ENCODE measurements around the gene IL19.

Gene IL19

GRCh38 chr1:206799311-206799710 is 28.7 kb downstream of the IL19 start:
- H3K4me1 ChIP-seq (ENCODE audit: insufficient read depth, low read length), result peaks cover 20% of the 10 kb centered on the region
- TF ChIP-seq CTCF (IDR thresholded peaks at IDR 0.05; ENCODE audit: borderline replicate concordance, extremely low read depth, low read length, poor library complexity, severe bottlenecking) (no peak), EZH2 (IDR thresholded peaks at IDR 0.05; ENCODE audit: borderline replicate concordance, low read depth, low read length, severe bottlenecking) (no peak)

GRCh38 chr1:206800411-206800810 is 29.8 kb downstream of the IL19 start:
- H3K4me1 ChIP-seq (ENCODE audit: insufficient read depth, low read length), result peaks cover 22% of the 10 kb centered on the region
- no peak overlapping the region for H2AFZ ChIP-seq (ENCODE audit: low read depth, low read length)
- no peak overlapping the region for H3K9ac ChIP-seq (ENCODE audit: low read depth, low read length)
- TF ChIP-seq CTCF (IDR thresholded peaks at IDR 0.05; ENCODE audit: borderline replicate concordance, extremely low read depth, low read length, poor library complexity, severe bottlenecking) (no peak), EZH2 (IDR thresholded peaks at IDR 0.05; ENCODE audit: borderline replicate concordance, low read depth, low read length, severe bottlenecking) (no peak)
- ATAC-seq (ENCODE audit: insufficient read depth, low read depth) (no peak), DNase-seq (no peak)
- no peak overlapping the region for H3K4me3 ChIP-seq (ENCODE audit: low read depth in 1 of 2, low read length in 2 of 2)
- H3K4me2 ChIP-seq (ENCODE audit: insufficient read depth, low read length), result no peak overlapping the region
- no peaks in the 10 kb centered on the region for H4K20me1 ChIP-seq (ENCODE audit: insufficient read depth, low read length)
- H3K79me2 ChIP-seq (ENCODE audit: insufficient read depth, low read length), result no peaks in the 10 kb centered on the region
- no peaks in the 10 kb centered on the region for H3K9me3 ChIP-seq (ENCODE audit: insufficient read depth, low read length, severe bottlenecking)
- no peaks in the 10 kb centered on the region for H3K27me3 ChIP-seq (ENCODE audit: insufficient read depth, low read length, poor library complexity)
- H3K36me3 ChIP-seq (ENCODE audit: insufficient read depth, low read length), result no peaks in the 10 kb centered on the region
- no peak overlapping the region for H3K27ac ChIP-seq (ENCODE audit: low read length)

More at GRCh38 chr1:206799311-206799710, 28.7 kb downstream of the IL19 start:
- no peak overlapping the region for H3K4me2 ChIP-seq (ENCODE audit: insufficient read depth, low read length)
- ATAC-seq (ENCODE audit: insufficient read depth, low read depth), result no peak
- H3K4me3 ChIP-seq (ENCODE audit: low read depth in 1 of 2, low read length in 2 of 2), result no peak overlapping the region
- H3K36me3 ChIP-seq (ENCODE audit: insufficient read depth, low read length), result no peaks in the 10 kb centered on the region
- no peaks in the 10 kb centered on the region for H3K79me2 ChIP-seq (ENCODE audit: insufficient read depth, low read length)
- no peaks in the 10 kb centered on the region for H3K27me3 ChIP-seq (ENCODE audit: insufficient read depth, low read length, poor library complexity)
- H3K27ac ChIP-seq (ENCODE audit: low read length), result no peak overlapping the region
- no peak for DNase-seq
- H3K9ac ChIP-seq (ENCODE audit: low read depth, low read length), result no peak overlapping the region
- H2AFZ ChIP-seq (ENCODE audit: low read depth, low read length), result no peak overlapping the region
- H4K20me1 ChIP-seq (ENCODE audit: insufficient read depth, low read length), result no peaks in the 10 kb centered on the region
- H3K9me3 ChIP-seq (ENCODE audit: insufficient read depth, low read length, severe bottlenecking), result no peaks in the 10 kb centered on the region

GRCh38 chr1:206800891-206801290 is 30.3 kb downstream of the IL19 start:
- ATAC-seq (ENCODE audit: insufficient read depth, low read depth), result no peak
- H3K4me1 ChIP-seq (ENCODE audit: insufficient read depth, low read length), result peaks cover 22% of the 10 kb centered on the region

More at GRCh38 chr1:206800891-206801290, 30.3 kb downstream of the IL19 start:
- Histone ChIP-seq H3K4me2 (ENCODE audit: insufficient read depth, low read length) (no peak overlapping the region), H3K79me2 (ENCODE audit: insufficient read depth, low read length) (no peaks in the 10 kb centered on the region), H4K20me1 (ENCODE audit: insufficient read depth, low read length) (no peaks in the 10 kb centered on the region), H3K27ac (ENCODE audit: low read length) (no peak overlapping the region), H3K4me3 (ENCODE audit: low read depth in 1 of 2, low read length in 2 of 2) (no peak overlapping the region), H3K36me3 (ENCODE audit: insufficient read depth, low read length) (no peaks in the 10 kb centered on the region), H3K27me3 (ENCODE audit: insufficient read depth, low read length, poor library complexity) (no peaks in the 10 kb centered on the region), H3K9ac (ENCODE audit: low read depth, low read length) (no peak overlapping the region), H2AFZ (ENCODE audit: low read depth, low read length) (no peak overlapping the region), H3K9me3 (ENCODE audit: insufficient read depth, low read length, severe bottlenecking) (no peaks in the 10 kb centered on the region)
- TF ChIP-seq CTCF (IDR thresholded peaks at IDR 0.05; ENCODE audit: borderline replicate concordance, extremely low read depth, low read length, poor library complexity, severe bottlenecking), result no peak
- no peak for TF ChIP-seq EZH2 (IDR thresholded peaks at IDR 0.05; ENCODE audit: borderline replicate concordance, low read depth, low read length, severe bottlenecking)
- DNase-seq, result no peak
